ENCODE data around the gene CAD.

Gene CAD

DNA sequence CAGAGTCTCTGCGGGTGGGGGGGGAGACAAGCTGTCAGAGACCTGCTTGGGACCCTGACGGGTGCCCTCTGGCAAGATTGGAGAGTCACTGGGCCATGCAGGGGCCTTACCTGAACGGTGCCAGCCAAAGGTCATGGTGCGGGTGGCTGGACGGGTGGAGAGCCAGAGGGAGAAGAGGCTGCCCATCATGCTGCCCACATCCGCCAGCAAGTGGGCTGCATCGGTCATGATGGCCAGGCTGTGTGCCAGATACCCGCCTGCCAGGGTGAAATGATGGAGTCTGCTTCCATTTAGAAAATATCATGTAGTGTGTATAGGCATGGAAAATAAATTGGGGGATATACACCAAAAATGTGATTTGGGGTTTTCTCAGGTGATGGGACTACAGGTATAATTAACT, 40.9 kb downstream of the CAD start:
- DNase-seq = no peak
- H3K27ac ChIP-seq = no peak overlapping the region
- no peak for TF ChIP-seq CTCF (IDR thresholded peaks at IDR 0.05; ENCODE audit: low read depth, low read length)
- peaks cover 3% of the 10 kb centered on the region; the same call in 1 of the 2 replicates for H3K36me3 ChIP-seq
- H3K27me3 ChIP-seq (ENCODE audit: insufficient read depth, low read depth, severe bottlenecking) = peaks cover 17% of the 10 kb centered on the region
- no peaks in the 10 kb centered on the region for H3K9me3 ChIP-seq (ENCODE audit: severe bottlenecking)
- no peak overlapping the region for H3K4me3 ChIP-seq (ENCODE audit: low read depth, low read length)

- peaks cover 29% of the 10 kb centered on the region for H3K27me3 ChIP-seq (ENCODE audit: insufficient read depth, low read depth, severe bottlenecking)
- peaks cover 3% of the 10 kb centered on the region; the same call in 1 of the 2 replicates for H3K36me3 ChIP-seq
- no peak for DNase-seq
- TF ChIP-seq CTCF (IDR thresholded peaks at IDR 0.05; ENCODE audit: low read depth, low read length) = no peak
- no peak overlapping the region for H3K27ac ChIP-seq
- H3K4me3 ChIP-seq (ENCODE audit: low read depth, low read length) = peak overlapping the region; percentile 76
- no peaks in the 10 kb centered on the region for H3K9me3 ChIP-seq (ENCODE audit: severe bottlenecking)
Observed at GRCh38 chr2:27261241-27261925, 44.2 kb downstream of the CAD start.

GRCh38 chr2:27261926-27262298, 44.7 kb downstream of the CAD start:
- no peak for TF ChIP-seq CTCF (IDR thresholded peaks at IDR 0.05; ENCODE audit: low read depth, low read length)
- no peak for DNase-seq
- Histone ChIP-seq H3K27me3 (ENCODE audit: insufficient read depth, low read depth, severe bottlenecking) (peaks cover 29% of the 10 kb centered on the region), H3K4me3 (ENCODE audit: low read depth, low read length) (peak overlapping the region; percentile 76), H3K9me3 (ENCODE audit: severe bottlenecking) (no peaks in the 10 kb centered on the region), H3K36me3 (peaks cover 3% of the 10 kb centered on the region; the same call in 1 of the 2 replicates), H3K27ac (no peak overlapping the region)

DNA sequence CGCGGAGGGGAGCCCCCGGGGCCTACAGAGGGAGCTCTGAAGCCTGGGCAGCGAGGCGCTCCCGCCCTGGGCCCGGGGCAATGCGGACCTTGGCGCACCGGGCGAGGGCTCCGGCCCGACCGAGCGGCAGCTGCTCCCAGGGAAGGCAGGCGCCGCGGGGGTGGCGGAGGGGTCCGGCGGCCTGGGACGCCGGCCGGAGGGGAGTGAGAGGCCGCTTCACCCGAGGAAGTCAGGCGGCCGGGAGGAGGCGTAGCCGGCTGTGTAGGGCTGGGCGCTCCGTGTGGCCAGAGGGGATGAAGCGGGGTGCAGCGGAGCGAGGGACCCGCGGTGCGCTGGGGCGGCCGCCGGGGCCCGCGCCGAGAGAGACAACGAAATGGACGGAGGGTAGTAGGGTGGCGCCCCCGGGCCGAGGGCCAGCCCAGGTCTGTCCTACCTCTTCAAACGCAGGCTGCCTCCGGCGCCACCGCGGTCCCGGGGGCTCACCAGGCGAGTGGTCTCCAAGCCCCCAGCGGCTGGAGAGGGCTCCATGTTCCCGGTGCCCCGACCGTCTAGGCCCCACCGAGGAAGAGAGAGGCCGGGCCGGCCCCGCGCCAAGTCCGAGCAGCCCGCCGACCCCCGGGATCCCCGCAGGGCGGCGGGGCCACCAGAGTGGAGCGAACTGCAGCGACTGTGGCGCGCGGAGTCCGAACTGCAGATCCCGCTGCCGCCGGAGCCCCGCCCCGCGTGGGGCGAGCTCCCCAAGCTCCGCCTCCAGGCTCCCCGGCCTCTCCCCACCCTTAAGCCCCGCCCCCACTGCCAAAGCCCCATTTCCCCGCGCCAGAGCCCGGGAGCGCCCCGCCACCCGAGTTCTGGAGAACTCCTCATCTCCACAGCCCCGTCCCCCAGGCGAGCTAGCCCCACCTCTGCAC, 45.5 kb downstream of the CAD start, which contains the start of gene SLC30A3:
TSS of gene SLC30A3 (minus strand) at position 669 of the 908 bp plus-strand sequence. CDS start at position 528, 141 bp downstream.
- Histone ChIP-seq H3K9me3 (ENCODE audit: severe bottlenecking) (no peaks in the 10 kb centered on the region), H3K27me3 (ENCODE audit: insufficient read depth, low read depth, severe bottlenecking) (peaks cover 29% of the 10 kb centered on the region), H3K4me3 (ENCODE audit: low read depth, low read length) (peak within 1 kb of the TSS; percentile 76), H3K27ac (no peak within 1 kb of the TSS), H3K36me3 (peaks cover under 1% of the 10 kb centered on the region; the same call in 1 of the 2 replicates)
- peak; percentile 88 for DNase-seq
- no peak for TF ChIP-seq CTCF (IDR thresholded peaks at IDR 0.05; ENCODE audit: low read depth, low read length)

- H3K27me3 ChIP-seq (ENCODE audit: insufficient read depth, low read depth, severe bottlenecking) = peaks cover 29% of the 10 kb centered on the region
Observed at GRCh38 chr2:27263287-27264252, 46.4 kb downstream of the CAD start.

More at GRCh38 chr2:27263287-27264252, 46.4 kb downstream of the CAD start:
- no peaks in the 10 kb centered on the region for H3K36me3 ChIP-seq
- no peak overlapping the region for H3K27ac ChIP-seq
- no peaks in the 10 kb centered on the region for H3K9me3 ChIP-seq (ENCODE audit: severe bottlenecking)
- DNase-seq = peak; percentile 34
- TF ChIP-seq CTCF (IDR thresholded peaks at IDR 0.05; ENCODE audit: low read depth, low read length) = no peak
- peak overlapping the region; percentile 76 for H3K4me3 ChIP-seq (ENCODE audit: low read depth, low read length)

All from WERI-Rb-1 (cell line).